Measurements from ENCODE around the gene CACNA1B.

CACNA1B gene

DNA sequence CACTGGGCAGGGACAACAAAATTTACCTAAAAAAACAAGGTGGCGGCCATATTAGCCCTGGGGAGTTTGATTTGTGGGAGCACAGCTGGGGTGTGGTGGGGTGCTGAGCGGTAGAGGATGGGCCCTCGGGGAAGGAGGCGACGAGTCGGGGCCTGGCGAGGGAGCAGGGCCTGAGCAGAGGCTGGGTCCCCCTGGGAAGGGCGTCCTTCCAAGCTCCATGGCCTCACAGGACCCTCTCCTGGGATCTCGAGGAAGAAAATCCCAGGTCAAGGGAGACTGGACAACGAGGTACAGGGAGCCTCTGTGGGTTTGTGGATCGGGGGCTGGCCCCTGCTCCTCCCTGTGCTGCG lies 165.5 kb downstream of the CACNA1B start:
- Mint-ChIP-seq H3K27ac (no peak overlapping the region), H3K9me3 (no peaks in the 10 kb centered on the region), H3K4me3 (no peak overlapping the region), H3K36me3 (no peaks in the 10 kb centered on the region), H3K4me1 (no peaks in the 10 kb centered on the region), H3K27me3 (peaks cover 44% of the 10 kb centered on the region)
- no peak for ATAC-seq

DNA sequence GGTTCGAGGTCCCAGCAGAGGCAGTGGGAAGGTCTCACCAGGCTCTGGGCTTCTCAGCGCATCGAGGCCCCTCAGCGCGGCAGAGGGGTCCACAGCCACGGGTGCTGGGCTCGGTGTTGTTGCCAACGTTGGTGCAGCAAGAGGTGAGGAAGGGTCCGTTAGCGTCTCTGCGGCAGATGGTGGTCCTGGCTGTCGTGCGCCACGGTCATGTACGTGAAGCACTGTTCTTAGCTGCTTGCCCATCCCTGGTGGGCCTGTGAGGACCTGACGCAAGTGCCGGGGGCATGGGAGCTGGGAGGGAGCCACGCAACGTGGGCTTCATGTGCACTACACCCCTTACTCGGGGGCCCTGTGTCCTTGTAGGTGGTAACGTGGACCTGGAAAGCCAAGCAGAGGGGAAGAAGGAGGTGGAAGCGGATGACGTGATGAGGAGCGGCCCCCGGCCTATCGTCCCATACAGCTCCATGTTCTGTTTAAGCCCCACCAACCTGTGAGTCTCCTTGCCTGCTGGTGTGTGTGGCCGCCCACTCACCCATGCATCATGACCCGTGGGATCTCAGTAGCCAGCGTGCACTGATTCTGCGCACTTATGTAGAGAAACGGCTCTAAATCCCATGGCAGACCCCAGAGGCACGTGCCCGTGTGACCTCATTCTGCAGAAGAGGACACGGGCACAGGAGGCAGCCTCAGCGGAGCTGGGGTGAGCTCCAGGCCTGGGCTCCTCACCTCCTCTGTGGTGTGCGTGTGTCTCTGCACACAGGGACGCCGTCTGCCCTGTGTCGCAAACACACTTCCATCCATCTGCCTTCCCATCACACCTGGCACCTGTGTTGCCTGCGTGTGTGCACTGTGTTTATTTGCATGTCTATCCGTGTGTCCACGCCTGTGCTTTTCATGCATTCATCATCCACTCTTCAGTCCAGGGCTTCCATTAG lies 166.1 kb downstream of the CACNA1B start:
- H3K36me3 Mint-ChIP-seq, result no peaks in the 10 kb centered on the region
- no peak overlapping the region for H3K4me3 Mint-ChIP-seq
- no peaks in the 10 kb centered on the region for H3K9me3 Mint-ChIP-seq
- no peaks in the 10 kb centered on the region for H3K4me1 Mint-ChIP-seq
- H3K27me3 Mint-ChIP-seq, result peaks cover 44% of the 10 kb centered on the region
- no peak overlapping the region for H3K27ac Mint-ChIP-seq
- no peak for ATAC-seq

DNA sequence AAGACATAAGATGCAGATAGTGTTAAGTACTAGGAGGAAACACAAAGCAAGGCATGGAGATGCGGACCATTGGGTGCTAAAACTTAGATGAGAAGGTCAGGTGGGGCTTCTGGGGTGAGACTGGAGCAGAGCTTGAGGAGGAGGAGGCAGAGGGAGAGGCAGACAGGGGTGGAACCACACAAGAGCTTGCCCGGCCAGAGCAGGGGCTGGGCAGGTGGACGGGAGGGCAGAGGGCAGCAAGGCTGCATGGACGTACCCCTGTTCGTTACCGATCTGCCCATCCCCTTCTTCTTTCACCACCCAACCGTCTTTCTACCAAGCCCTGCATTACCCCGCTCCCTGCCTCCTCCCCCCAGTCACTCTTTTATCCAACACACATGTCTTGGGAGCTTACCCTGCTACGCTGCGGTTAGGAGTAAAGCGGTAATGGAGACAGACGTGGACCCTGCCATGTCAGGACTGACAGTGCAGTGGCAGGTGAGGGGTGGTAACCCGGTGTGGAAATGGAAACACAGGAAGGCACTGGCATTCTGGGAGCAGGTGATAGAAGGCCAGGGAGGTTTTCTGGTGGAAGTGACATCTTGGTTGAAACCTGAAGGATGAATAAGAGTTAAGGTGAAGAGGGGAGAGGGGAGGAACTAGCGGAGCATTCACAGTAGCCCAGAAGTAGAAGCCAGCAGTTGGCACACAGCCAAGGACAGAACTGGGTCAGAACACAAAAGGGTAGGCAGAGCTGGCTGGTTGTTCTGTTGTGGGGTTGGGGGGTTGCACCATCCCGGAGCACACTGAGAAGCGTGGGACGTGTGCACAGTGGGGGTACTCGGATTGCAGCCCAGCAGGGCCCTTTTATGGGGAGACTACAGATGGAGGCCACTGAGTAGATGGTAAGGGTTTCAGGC lies 167.2 kb downstream of the CACNA1B start:
- no peak overlapping the region for H3K4me3 Mint-ChIP-seq
- H3K27me3 Mint-ChIP-seq, result peaks cover 44% of the 10 kb centered on the region
- ATAC-seq, result no peak
- H3K27ac Mint-ChIP-seq, result no peak overlapping the region
- H3K9me3 Mint-ChIP-seq, result no peaks in the 10 kb centered on the region
- H3K4me1 Mint-ChIP-seq, result no peaks in the 10 kb centered on the region
- H3K36me3 Mint-ChIP-seq, result no peaks in the 10 kb centered on the region

DNA sequence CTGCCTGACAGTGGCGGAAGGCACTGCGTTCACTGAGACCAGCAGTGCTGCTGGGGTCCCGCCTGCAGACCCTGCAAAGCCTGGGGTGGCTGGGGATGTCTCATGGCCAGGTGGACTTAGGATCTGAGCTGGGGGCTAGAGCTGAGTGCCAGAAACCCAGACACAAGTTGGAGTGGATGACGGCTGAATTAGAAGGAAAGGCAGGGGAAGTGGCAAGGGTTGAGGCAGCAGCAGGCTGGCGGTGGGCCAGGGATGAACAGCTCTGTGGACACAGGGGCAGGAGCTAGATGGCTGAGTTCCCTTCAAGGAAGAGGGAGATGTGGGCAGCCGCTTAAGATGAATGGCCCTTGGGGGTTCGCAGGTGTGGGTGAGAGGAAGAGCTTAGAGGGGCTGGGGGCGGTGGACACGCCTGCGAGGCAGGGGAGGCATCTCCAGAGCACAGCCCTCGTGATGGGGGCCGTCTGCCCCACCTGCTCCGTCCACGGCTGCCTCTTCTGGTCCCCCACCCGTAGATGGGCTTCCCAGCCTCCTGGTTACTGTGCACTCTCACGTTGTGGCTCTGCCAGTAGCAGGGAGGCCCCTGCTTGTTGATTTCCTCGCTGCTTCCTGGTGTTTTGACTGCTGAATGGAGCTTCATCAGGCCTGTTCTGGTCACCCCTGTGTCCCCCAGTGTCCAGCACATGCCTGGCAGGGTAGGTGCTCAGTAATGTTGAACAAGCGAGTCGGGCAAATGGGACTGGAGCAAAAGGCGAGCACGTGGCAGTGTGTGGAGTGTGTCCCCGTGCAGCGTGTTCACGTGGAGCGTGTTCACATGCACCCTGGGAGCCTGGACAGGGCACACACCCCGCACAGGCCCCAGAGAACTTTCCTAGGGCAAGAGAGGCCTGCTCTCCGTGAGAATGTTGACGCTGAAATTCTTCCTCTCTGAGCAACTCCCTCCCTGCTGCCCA lies 168.2 kb downstream of the CACNA1B start:
- Mint-ChIP-seq H3K4me1 (no peaks in the 10 kb centered on the region), H3K27ac (no peak overlapping the region), H3K9me3 (no peaks in the 10 kb centered on the region), H3K36me3 (no peaks in the 10 kb centered on the region), H3K27me3 (peaks cover 53% of the 10 kb centered on the region), H3K4me3 (no peak overlapping the region)
- no peak for ATAC-seq

DNA sequence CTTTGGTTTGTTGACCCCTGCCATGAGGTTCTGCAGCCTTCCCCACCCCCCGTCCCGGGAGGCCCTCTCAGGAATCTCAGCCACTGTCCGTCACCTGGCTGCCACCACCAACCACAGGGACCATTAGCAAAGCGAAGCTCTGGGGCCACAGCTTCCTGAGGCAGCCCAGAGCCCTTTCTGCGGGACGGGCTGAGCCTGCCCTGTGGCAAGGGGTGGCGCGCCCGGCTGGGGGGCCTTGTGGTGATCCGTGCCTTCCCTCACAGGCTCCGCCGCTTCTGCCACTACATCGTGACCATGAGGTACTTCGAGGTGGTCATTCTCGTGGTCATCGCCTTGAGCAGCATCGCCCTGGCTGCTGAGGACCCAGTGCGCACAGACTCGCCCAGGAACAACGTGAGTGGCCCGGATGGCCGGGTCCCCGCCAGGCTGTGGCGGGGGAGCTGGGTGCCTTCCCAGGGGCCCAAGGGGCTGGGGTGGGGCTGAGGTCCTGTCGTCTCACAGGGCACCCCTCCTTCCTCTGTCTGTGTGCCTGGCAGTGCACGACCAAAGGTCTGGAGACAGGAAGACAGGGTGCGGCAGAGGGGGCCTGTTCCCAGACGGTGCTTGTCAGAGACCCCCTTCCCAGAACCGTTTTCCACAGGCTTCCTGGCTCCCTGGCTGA lies 169.2 kb downstream of the CACNA1B start:
- no peak overlapping the region for H3K27ac Mint-ChIP-seq
- peaks cover 62% of the 10 kb centered on the region for H3K27me3 Mint-ChIP-seq
- H3K4me3 Mint-ChIP-seq, result no peak overlapping the region
- ATAC-seq, result no peak
- H3K4me1 Mint-ChIP-seq, result no peaks in the 10 kb centered on the region
- no peaks in the 10 kb centered on the region for H3K9me3 Mint-ChIP-seq
- H3K36me3 Mint-ChIP-seq, result no peaks in the 10 kb centered on the region

DNA sequence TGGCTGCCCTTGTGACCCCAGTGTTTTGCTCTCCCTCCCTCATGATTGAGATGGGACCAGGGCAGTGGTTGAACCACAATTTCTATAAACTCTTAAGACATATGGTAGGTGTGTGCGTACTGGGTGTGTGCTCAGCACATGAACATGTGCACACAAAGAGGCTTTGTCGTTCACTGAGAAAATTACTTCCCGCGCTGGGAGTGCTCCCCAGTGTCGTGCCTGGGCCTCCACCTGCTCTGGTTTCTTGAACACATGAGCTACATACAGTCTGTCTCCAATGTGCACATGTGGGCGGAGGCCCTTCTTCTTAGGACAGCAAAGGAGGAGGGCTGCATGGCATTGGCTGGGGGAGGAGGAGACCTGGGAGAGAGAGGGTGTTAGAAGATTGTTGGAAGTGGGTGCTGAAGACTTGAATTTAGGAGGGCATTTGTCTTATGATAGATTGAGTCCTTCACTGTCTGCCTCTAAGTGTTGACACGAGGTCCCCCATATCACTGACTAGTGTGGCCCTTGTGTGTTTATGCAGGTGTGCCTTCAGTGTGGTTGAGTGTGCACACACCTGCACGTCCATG lies 170.0 kb downstream of the CACNA1B start:
- no peaks in the 10 kb centered on the region for H3K4me1 Mint-ChIP-seq
- H3K9me3 Mint-ChIP-seq, result no peaks in the 10 kb centered on the region
- no peak overlapping the region for H3K27ac Mint-ChIP-seq
- H3K27me3 Mint-ChIP-seq, result peaks cover 68% of the 10 kb centered on the region
- no peaks in the 10 kb centered on the region for H3K36me3 Mint-ChIP-seq
- H3K4me3 Mint-ChIP-seq, result no peak overlapping the region
- no peak for ATAC-seq

DNA sequence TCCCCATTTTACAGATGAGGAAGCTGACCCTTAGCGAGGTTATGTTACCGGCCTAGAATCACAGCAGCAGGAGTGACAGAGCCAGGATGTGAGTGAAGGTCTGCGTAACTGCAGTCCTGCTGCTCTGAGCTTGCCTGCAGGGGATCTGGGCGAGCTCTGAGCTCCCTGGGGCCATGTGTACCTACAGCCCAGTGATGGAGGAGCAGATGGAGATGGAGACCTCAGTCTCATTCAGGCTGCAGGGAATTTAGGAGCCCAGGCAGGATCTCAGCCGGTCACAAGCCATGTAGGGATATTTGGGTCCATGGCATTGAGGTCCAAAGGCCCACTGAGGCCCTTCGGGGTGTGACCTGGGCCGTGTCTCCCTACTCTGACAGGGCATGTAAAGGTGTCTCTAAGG lies 170.6 kb downstream of the CACNA1B start:
- Mint-ChIP-seq H3K4me1 (no peaks in the 10 kb centered on the region), H3K4me3 (no peak overlapping the region), H3K36me3 (no peaks in the 10 kb centered on the region), H3K27ac (no peak overlapping the region), H3K27me3 (peaks cover 68% of the 10 kb centered on the region), H3K9me3 (no peaks in the 10 kb centered on the region)
- ATAC-seq, result no peak

DNA sequence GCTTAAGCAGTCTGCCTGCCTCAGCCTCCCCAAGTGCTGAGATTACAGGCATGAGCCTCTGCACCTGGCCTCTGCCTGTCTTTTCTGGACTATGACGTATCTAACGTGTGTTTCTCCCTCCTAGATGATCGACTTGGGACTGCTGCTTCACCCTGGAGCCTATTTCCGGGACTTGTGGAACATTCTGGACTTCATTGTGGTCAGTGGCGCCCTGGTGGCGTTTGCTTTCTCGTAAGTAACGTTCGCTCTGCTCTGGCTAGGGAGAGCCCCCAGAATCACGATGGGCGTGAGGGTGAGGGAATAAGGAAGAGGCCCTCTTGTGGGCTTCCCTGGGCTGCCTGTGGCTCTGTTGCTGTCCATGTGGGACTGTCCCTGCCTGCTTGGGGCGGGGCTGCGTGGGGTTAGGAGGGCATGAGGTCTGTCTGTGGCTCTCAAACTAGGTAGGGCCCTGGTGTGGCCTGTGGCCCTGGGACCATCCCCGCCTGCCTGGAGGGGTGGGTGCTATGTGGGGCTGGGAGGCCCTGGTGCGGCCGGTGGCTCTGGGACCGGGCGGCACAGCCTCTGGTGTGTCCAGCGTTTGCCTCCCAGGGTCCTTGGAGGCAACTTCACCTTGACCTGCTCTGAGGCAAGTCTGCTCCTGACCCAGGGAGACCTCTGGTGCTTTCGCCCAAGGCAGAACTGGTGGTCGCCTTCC lies 171.7 kb downstream of the CACNA1B start:
- Mint-ChIP-seq H3K9me3 (no peaks in the 10 kb centered on the region), H3K27ac (no peak overlapping the region), H3K4me3 (no peak overlapping the region), H3K36me3 (no peaks in the 10 kb centered on the region), H3K4me1 (no peaks in the 10 kb centered on the region), H3K27me3 (peaks cover 57% of the 10 kb centered on the region)
- no peak for ATAC-seq

- Mint-ChIP-seq H3K4me1 (no peaks in the 10 kb centered on the region), H3K36me3 (no peaks in the 10 kb centered on the region), H3K27me3 (peaks cover 51% of the 10 kb centered on the region), H3K9me3 (no peaks in the 10 kb centered on the region), H3K27ac (no peak overlapping the region), H3K4me3 (no peak overlapping the region)
- no peak for ATAC-seq
These were observed 172.3 kb downstream of the CACNA1B start for GRCh38 chr9:138049779-138050471.

- H3K9me3 Mint-ChIP-seq, result no peaks in the 10 kb centered on the region
- peaks cover 43% of the 10 kb centered on the region for H3K27me3 Mint-ChIP-seq
- no peak overlapping the region for H3K27ac Mint-ChIP-seq
- no peaks in the 10 kb centered on the region for H3K4me1 Mint-ChIP-seq
- ATAC-seq, result no peak
- H3K36me3 Mint-ChIP-seq, result no peaks in the 10 kb centered on the region
- H3K4me3 Mint-ChIP-seq, result no peak overlapping the region
These were observed 173.1 kb downstream of the CACNA1B start for GRCh38 chr9:138050472-138051330.

DNA sequence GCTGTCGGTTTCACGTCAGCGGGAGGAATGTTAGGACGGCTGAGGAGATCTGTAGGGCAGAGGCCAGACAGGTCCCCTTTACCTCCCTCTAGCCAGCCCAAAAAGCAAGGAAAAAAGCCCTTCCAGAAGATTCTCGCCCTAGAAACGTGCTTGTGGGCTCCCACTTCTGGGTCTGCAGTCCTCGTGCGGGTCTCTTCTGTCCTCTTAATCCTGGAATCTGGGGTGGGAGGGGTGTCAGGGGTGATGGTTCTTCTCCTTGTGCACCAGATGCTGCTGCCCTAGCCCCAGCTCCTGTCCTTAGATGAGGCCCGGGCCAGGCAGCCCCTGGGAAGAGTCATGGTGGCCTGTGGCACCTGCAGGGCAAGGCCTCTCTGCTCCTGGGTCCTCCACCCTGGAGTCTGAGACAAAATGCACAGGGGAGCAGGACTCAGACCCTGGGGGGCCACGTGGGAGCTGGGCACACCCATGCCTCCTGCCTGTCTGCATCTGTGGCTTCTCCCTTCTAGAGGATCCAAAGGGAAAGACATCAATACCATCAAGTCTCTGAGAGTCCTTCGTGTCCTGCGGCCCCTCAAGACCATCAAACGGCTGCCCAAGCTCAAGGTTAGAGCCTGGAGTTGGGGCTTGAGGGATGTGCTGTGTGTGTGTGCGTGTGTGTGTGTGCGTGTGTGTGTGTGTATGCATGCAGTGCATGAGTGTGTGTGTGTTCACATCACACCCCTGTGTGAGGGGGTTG lies 174.2 kb downstream of the CACNA1B start:
- no peaks in the 10 kb centered on the region for H3K36me3 Mint-ChIP-seq
- H3K4me3 Mint-ChIP-seq, result no peak overlapping the region
- H3K27ac Mint-ChIP-seq, result no peak overlapping the region
- no peak for ATAC-seq
- H3K27me3 Mint-ChIP-seq, result peaks cover 32% of the 10 kb centered on the region
- no peaks in the 10 kb centered on the region for H3K9me3 Mint-ChIP-seq
- H3K4me1 Mint-ChIP-seq, result no peaks in the 10 kb centered on the region

- Mint-ChIP-seq H3K4me1 (no peaks in the 10 kb centered on the region), H3K36me3 (no peaks in the 10 kb centered on the region), H3K9me3 (no peaks in the 10 kb centered on the region), H3K27ac (no peak overlapping the region), H3K27me3 (peaks cover 32% of the 10 kb centered on the region), H3K4me3 (no peak overlapping the region)
- ATAC-seq, result no peak
These were observed 174.7 kb downstream of the CACNA1B start for GRCh38 chr9:138052322-138052615.

All from stimulated activated memory B cell treated with anti-CD40 and anti-IgM and Interleukin-4, amounts not matched to agents 10 μg/mL and 1 μg/mL and 100 μg/mL, for 72 hours (primary cell).